Mucosa of stomach (tissue), 1 donor: ENCODE results near the gene URI1.

ENCODE experiments used
- H3K27me3 ChIP-seq: one replicate; pipeline ENCODE4 v1.7.0; 2013; ENCODE audit warnings: mild to moderate bottlenecking, low read length; ENCODE audit not compliant: control insufficient read depth, insufficient read depth
- H3K36me3 ChIP-seq: one replicate; pipeline ENCODE4 v1.7.0; 2013; ENCODE audit warnings: low read length; ENCODE audit not compliant: control insufficient read depth, insufficient read depth
- H3K4me1 ChIP-seq: one replicate; pipeline ENCODE4 v1.7.0; 2013; ENCODE audit warnings: mild to moderate bottlenecking, low read length; ENCODE audit not compliant: control insufficient read depth, insufficient read depth
- H3K4me3 ChIP-seq: one replicate; pipeline ENCODE4 v1.7.0; 2013; ENCODE audit warnings: low read length
- H3K9ac ChIP-seq: one replicate; pipeline ENCODE4 v1.7.0; 2013; ENCODE audit warnings: mild to moderate bottlenecking, low read length, moderate library complexity
- H3K9me3 ChIP-seq: one replicate; pipeline ENCODE4 v1.7.0; 2013; ENCODE audit warnings: mild to moderate bottlenecking, low read length, moderate library complexity; ENCODE audit not compliant: control insufficient read depth
- donor health status: Pancreatic carcinoma.

URI1 gene

DNA sequence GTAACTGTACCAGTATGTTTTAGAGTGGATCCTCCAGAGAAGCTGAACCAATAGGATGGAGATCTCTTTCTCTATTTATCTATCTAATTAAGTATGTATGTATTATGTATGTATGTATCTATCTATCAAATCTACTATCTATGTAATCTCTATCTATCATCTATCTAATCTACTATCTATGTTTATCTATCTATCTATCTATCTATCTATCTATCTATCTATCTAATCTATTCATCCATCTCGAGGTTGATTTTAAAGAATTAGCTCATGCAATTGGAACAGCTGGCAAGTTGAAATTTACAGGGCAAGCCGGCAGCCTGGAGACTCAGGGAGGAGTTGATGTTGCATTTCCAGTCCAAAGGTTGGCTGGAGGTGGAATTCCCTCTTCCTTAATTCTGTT, 112.2 kb downstream of the URI1 start:
- Histone ChIP-seq H3K27me3 (no peaks in the 10 kb centered on the region), H3K9me3 (no peaks in the 10 kb centered on the region), H3K4me1 (no peaks in the 10 kb centered on the region), H3K4me3 (no peak overlapping the region), H3K36me3 (no peaks in the 10 kb centered on the region), H3K9ac (no peak overlapping the region)

DNA sequence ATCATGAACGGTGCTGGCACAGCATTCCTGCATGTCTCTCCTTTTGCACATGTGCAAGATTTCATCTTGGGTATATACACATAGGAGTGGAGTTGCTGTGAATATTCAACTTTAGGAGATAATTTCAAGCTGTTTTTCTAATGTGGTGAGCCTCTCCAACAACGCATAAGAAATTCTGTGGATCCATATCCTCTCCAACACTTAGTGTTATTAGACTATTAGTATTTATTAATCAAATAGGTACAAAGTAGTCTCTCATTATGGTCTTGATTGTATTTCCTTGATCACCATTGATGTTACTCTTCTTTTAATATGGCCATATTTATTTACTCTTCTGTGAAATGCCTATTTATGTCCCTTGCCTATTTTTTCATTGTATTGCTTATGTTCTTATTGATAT, 114.5 kb downstream of the URI1 start:
- Histone ChIP-seq H3K9me3 (no peaks in the 10 kb centered on the region), H3K4me3 (no peak overlapping the region), H3K36me3 (no peaks in the 10 kb centered on the region), H3K9ac (no peak overlapping the region), H3K4me1 (no peaks in the 10 kb centered on the region), H3K27me3 (no peaks in the 10 kb centered on the region)

- Histone ChIP-seq H3K27me3 (no peaks in the 10 kb centered on the region), H3K4me1 (no peaks in the 10 kb centered on the region), H3K9me3 (no peaks in the 10 kb centered on the region), H3K36me3 (no peaks in the 10 kb centered on the region), H3K9ac (no peak overlapping the region), H3K4me3 (no peak overlapping the region)
These were observed 117.9 kb downstream of the URI1 start for GRCh38 chr19:30059741-30060457.

DNA sequence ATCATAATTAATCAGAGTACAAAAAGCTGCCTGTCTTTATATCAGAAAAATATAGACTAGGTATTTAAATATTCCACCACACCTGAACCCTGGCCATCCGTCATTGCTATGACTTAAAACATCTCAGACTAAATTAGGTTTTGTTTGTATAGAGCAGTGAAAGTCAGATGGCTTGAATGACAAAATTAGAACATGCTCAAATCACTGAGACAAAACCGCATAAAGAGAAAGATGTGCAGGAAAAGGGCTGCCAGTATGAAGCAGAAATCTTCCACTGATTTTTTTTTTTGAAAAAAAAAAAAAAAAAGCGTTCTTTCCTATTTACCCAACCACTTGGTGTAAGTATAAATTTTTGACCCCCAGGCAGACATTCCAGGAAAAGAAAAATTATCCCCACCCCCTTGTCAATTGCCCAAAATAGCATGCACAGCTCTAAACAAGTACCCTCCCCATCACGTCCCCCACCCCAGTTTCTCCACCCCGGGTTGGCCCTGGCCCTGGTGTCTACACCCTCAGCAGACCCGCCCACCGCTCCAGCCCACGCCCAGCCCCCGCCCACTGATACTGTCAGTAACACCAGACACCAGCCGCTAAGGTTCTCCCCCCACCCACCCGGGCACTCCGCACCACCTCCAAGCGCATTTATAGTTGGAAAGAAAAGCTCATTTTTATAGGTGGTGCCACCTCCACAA, 118.6 kb downstream of the URI1 start:
- Histone ChIP-seq H3K9me3 (no peaks in the 10 kb centered on the region), H3K27me3 (no peaks in the 10 kb centered on the region), H3K36me3 (no peaks in the 10 kb centered on the region), H3K4me3 (no peak overlapping the region), H3K9ac (no peak overlapping the region), H3K4me1 (no peaks in the 10 kb centered on the region)

GRCh38 chr19:30061223-30062064, 119.4 kb downstream of the URI1 start:
- H3K4me3 ChIP-seq = no peak overlapping the region
- H3K9ac ChIP-seq = no peak overlapping the region
- H3K9me3 ChIP-seq = no peaks in the 10 kb centered on the region
- no peaks in the 10 kb centered on the region for H3K36me3 ChIP-seq
- no peaks in the 10 kb centered on the region for H3K4me1 ChIP-seq
- H3K27me3 ChIP-seq = no peaks in the 10 kb centered on the region

DNA sequence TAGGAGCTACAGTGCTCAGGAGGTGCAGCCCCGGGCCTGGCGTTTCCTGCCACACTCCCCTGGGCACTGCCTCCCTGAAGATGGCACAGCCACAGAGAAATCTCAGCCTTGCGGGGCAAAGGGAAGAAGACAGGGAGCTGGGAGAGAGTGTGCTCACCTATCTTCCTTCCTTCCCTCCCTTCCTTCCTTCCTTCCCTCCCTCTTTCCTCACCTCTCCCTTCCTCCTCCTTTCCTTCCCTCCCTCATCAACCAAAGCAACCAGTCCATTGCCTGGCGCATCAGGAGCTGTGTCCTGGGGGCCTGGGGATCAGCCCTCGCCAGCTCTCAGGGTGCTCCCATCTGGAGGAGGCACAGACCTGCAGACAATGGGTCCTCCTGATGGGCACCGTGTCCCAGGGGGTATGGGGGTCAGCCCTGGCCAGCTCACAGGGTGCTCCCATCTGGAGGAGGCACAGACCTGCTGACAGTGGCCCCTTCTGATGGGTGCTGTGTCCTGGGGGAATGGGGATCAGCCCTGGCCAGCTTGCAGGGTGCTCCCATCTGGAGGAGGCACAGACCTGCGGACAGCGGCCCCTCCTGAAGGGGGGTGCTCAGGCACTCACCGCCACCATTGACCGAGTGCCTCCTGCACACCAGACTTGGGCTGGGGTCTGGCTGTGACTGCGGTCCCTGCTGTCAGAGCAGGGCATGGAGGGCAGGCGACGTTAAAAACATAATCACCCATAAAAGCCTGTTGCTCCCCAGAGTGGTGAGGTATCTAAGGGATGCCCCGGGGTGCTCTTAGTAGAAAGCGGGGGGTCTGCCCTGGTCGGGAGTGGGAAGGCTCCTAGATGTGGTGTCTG, 120.2 kb downstream of the URI1 start:
- Histone ChIP-seq H3K9me3 (no peaks in the 10 kb centered on the region), H3K4me3 (no peak overlapping the region), H3K4me1 (no peaks in the 10 kb centered on the region), H3K27me3 (no peaks in the 10 kb centered on the region), H3K36me3 (no peaks in the 10 kb centered on the region), H3K9ac (no peak overlapping the region)

DNA sequence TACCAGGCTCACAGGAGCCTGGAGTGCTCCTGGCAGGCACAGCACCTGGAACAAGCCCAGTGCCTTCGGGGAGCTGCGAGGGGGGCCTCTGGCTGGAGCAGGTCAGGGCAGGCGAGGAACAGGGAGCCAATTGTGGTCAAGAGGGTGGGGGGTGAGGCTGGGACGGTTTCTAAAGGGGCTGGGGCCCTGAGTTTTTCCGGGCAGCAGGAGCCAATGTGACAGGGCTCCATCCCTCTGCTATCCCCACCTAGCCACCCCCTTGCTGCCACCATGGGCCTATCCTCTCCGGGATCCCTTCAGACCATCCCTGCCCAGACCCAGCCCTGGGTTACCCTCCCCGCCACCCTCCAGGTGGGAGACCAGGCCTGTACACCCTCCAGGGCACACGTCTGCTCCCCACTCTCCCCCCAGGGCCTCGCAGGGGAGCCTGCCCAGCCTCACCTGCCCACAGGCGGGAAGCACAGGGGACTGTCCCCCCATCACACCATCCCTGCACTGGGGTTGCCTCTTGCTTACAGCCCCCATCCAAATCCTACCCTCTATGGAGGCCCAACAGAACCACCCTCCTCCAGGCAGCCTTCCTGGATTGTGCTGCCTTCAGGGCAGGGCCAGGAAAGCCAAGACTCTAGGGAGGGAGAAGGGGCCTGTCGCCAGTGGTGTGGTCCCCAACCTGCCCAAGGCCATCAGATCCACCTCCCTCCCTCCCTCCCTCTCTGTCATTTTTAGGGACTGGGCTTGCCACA, 121.0 kb downstream of the URI1 start:
- Histone ChIP-seq H3K36me3 (no peaks in the 10 kb centered on the region), H3K9ac (no peak overlapping the region), H3K4me3 (no peak overlapping the region), H3K4me1 (no peaks in the 10 kb centered on the region), H3K27me3 (no peaks in the 10 kb centered on the region), H3K9me3 (no peaks in the 10 kb centered on the region)

- H3K4me3 ChIP-seq = no peak overlapping the region
- H3K9me3 ChIP-seq = no peaks in the 10 kb centered on the region
- H3K9ac ChIP-seq = no peak overlapping the region
- no peaks in the 10 kb centered on the region for H3K36me3 ChIP-seq
- H3K4me1 ChIP-seq = no peaks in the 10 kb centered on the region
- H3K27me3 ChIP-seq = no peaks in the 10 kb centered on the region
These were observed 121.8 kb downstream of the URI1 start for GRCh38 chr19:30063650-30064347.

DNA sequence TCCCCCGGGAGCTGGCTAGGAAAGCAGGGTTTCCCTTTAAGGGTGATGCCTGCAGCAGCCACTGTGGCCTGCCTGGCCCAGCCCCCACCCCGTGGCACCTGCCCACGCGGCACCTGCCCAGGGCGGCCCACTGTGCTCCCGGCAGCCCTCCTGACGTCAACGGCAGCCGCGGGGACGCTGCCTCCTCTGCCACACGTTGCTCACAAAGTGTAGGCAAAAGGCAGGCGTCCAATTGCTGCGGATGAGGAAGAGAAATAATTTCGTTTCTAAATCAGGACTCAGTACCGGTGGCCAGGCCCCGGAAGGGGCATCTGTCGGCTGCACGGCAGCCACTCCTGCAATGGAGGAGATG, 122.3 kb downstream of the URI1 start:
- Histone ChIP-seq H3K9me3 (no peaks in the 10 kb centered on the region), H3K36me3 (no peaks in the 10 kb centered on the region), H3K4me1 (no peaks in the 10 kb centered on the region), H3K9ac (no peak overlapping the region), H3K4me3 (no peak overlapping the region), H3K27me3 (no peaks in the 10 kb centered on the region)

- no peak overlapping the region for H3K9ac ChIP-seq
- H3K36me3 ChIP-seq = no peaks in the 10 kb centered on the region
These were observed 122.9 kb downstream of the URI1 start for GRCh38 chr19:30064771-30065494.

More at GRCh38 chr19:30064771-30065494, 122.9 kb downstream of the URI1 start:
- H3K4me1 ChIP-seq = no peaks in the 10 kb centered on the region
- H3K27me3 ChIP-seq = no peaks in the 10 kb centered on the region
- no peaks in the 10 kb centered on the region for H3K9me3 ChIP-seq
- no peak overlapping the region for H3K4me3 ChIP-seq
